K562 (cell line): ENCODE data around the gene AGAP1. TPM values are rescaled to one million over a fixed set of nuclear protein-coding genes. Genes with fewer than 3 reads are reported as not detected.

Experiments
- CBFB ChIP-seq: sonication (generic); formaldehyde crosslinking; IDR thresholded peaks from 2 replicates; pipeline ENCODE4 v1.4.0; 2020; ENCODE audit warnings: mild to moderate bottlenecking, missing genetic modification reagents
- CBX1 ChIP-seq: sonication (generic); IDR thresholded peaks from 2 replicates; pipeline ENCODE4 v1.6.1; 2016; ENCODE audit warnings: antibody characterized with exemption, low read depth, mild to moderate bottlenecking
- CREBBP ChIP-seq: IDR thresholded peaks from one replicate; pipeline ENCODE4 v1.6.1; 2012; ENCODE audit warnings: low read depth, mild to moderate bottlenecking, control low read depth, inconsistent platforms, low read length
- FOSL1 ChIP-seq: fragments of 200-800 bp; sonication (Bioruptor generic); conservative IDR thresholded peaks from 2 replicates; pipeline ENCODE4 v1.6.1; 2016; ENCODE audit warnings: missing genetic modification characterization, missing compliant biosample characterization
- MBD1 ChIP-seq: fragments of 250-450 bp; sonication (Bioruptor Pico); IDR thresholded peaks from 2 replicates; pipeline ENCODE4 v1.8.0; 2022; ENCODE audit warnings: inconsistent platforms
- NR1H2 ChIP-seq: sonication (generic); formaldehyde crosslinking; IDR thresholded peaks from 2 replicates; pipeline ENCODE4 v1.4.0; 2020; ENCODE audit warnings: mild to moderate bottlenecking, missing genetic modification reagents
- RERE ChIP-seq: sonication (generic); formaldehyde crosslinking; IDR thresholded peaks from 2 replicates; pipeline ENCODE4 v1.8.0; 2023; ENCODE audit warnings: missing genetic modification reagents, mild to moderate bottlenecking, borderline replicate concordance
- RUNX1 ChIP-seq: sonication (generic); IDR thresholded peaks from 2 replicates; pipeline ENCODE4 v1.6.1; 2016; ENCODE audit warnings: antibody characterized with exemption, low read depth
- polyA plus RNA-seq, 8 experiments: library from polyadenylated mRNA; depleted of rRNA in 4 of 8; stranded (reverse) in 5 of 8; unstranded in 3 of 8; fragments of >200 nt; fragmentation: Nextera tagmentation in 2 of 8; fragmentation: Illumina TruSeq in 1 of 8; extraction: Ambion mirVana in 2 of 8; extraction: Trizol in 1 of 8; gene quantifications; 2 replicates each; pipeline versions ENCODE4 v1.2.1 to v1.2.3, GENCODE V29; 2011 to 2014; ENCODE audit warnings: inconsistent platforms in 1 of 8, missing spikeins in 1 of 8
- total RNA-seq, 7 experiments: library from RNA; depleted of rRNA in 6 of 7; stranded (reverse); fragments of >200 nt in 6 of 7; fragmentation: Illumina TruSeq in 2 of 7; extraction: Trizol in 2 of 7; gene quantifications; 2 replicates each; pipeline versions ENCODE4 v1.2.1 to v1.2.3, GENCODE V29; 2011 to 2021; ENCODE audit warnings: low replicate concordance in 1 of 7
- TF ChIP-seq, protein P1 (sequence below), 2 experiments: fragments of 450-650 bp; IDR thresholded peaks; 2 replicates each; pipeline ENCODE4 v1.6.1; 2016; ENCODE audit warnings: mild to moderate bottlenecking in 2 of 2, borderline replicate concordance in 1 of 2, low read depth in 1 of 2, moderate library complexity in 1 of 2
- TF ChIP-seq, protein P2 (sequence below): fragments of 200-800 bp; sonication (Bioruptor generic); IDR thresholded peaks from 2 replicates; pipeline ENCODE4 v1.6.1; 2017; ENCODE audit warnings: missing genetic modification characterization, missing compliant biosample characterization

AGAP1 gene
- total and polyA plus RNA-seq, 9 of the 15 experiments (the other 6 are each of a cell fraction or from before 2014, with no cell fraction given): 1.3 to 24.0 (median 10.6) TPM

DNA sequence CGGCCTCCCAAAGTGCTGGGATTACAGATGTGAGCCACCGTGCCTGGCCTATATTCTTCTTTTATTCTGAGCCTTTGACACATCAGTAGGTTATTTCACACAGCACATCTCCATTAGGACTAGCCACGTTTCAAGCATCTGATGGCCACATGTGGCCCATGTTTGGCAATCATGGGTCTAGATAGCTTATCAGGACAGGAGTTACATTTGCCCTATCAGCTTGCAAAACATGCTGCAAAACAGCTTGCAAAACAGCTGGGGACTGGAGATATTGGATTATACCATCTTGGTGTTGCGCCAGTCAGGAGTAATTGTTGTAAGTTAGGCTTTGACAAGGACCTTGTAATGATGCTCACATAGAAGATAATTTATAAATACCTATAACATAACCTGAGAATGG lies 579.4 kb downstream of the AGAP1 start (continued):
- TF ChIP-seq MBD1 (CRISPR knock-in tag) (no peak), RERE (CRISPR knock-in tag) (0 out of 2 replicates have a peak, but pooled peaks have one; percentile 64), FOSL1 (peak; percentile 73), CBFB (CRISPR knock-in tag) (no peak), CREBBP (no peak), NR1H2 (CRISPR knock-in tag) (no peak), CBX1 (no peak), RUNX1 (0 out of 2 replicates have a peak, but pooled peaks have one; percentile 50)
- TF ChIP-seq, protein P1, sequence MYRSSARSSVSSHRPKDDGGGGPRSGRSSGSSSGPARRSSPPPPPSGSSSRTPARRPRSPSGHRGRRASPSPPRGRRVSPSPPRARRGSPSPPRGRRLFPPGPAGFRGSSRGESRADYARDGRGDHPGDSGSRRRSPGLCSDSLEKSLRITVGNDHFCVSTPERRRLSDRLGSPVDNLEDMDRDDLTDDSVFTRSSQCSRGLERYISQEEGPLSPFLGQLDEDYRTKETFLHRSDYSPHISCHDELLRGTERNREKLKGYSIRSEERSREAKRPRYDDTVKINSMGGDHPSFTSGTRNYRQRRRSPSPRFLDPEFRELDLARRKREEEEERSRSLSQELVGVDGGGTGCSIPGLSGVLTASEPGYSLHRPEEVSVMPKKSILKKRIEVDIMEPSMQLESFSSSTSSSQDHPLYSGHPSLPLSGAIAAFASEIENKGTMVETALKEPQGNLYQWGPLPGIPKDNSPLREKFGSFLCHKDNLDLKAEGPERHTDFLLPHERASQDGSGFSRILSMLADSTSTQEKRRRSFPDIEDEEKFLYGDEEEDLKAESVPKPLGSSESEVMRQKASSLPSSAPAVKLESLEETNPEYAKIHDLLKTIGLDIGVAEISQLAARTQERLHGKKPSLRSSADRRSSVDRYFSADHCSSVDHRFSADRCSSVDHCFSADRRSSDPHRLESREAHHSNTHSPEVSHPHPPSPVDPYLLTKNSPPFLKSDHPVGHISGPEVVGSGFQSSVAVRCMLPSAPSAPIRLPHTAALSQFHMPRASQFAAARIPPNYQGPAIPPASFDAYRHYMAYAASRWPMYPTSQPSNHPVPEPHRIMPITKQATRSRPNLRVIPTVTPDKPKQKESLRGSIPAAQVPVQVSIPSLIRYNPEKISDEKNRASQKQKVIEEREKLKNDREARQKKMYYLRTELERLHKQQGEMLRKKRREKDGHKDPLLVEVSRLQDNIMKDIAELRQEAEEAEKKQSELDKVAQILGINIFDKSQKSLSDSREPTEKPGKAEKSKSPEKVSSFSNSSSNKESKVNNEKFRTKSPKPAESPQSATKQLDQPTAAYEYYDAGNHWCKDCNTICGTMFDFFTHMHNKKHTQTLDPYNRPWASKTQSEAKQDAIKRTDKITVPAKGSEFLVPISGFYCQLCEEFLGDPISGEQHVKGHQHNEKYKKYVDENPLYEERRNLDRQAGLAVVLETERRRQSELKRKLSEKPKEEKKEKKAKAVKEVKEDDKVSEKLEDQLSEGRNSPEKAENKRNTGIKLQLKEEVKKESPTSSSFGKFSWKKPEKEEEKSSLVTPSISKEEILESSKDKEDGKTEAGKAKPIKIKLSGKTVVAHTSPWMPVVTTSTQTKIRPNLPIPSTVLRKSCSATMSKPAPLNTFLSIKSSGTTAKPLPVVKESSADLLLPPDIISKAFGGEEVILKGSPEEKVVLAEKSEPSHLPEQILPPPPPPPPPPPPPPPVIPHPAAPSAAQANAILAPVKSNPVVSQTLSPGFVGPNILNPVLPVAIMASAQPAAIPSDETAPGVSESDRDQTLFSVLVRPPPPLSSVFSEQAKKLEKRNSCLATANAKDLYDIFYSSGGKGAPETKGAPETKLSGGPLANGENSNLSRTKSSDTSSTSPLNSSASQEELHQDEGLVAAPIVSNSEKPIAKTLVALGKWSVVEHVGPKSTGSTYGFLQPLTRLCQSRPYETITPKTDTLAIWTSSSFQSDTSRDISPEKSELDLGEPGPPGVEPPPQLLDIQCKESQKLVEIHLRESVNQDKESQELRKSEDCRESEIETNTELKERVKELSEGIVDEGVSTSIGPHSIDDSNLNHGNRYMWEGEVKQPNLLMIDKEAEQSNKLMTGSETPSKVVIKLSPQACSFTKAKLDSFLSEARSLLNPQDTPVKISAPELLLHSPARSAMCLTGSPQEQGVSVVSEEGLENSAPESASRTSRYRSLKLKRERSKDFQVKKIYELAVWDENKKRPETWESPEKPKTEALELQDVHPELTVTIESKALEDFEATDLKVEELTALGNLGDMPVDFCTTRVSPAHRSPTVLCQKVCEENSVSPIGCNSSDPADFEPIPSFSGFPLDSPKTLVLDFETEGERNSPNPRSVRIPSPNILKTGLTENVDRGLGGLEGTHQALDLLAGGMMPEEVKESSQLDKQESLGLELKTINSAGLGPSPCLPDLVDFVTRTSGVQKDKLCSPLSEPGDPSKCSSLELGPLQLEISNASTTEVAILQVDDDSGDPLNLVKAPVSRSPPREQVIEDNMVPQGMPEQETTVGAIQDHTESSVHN (IDR thresholded peaks at IDR 0.05; ENCODE audit: borderline replicate concordance in 1 of 2, low read depth in 1 of 2): 0 out of 4 replicates have a peak, but pooled peaks of 1 of the 2 experiments have one; percentile 23
- TF ChIP-seq, protein P2, sequence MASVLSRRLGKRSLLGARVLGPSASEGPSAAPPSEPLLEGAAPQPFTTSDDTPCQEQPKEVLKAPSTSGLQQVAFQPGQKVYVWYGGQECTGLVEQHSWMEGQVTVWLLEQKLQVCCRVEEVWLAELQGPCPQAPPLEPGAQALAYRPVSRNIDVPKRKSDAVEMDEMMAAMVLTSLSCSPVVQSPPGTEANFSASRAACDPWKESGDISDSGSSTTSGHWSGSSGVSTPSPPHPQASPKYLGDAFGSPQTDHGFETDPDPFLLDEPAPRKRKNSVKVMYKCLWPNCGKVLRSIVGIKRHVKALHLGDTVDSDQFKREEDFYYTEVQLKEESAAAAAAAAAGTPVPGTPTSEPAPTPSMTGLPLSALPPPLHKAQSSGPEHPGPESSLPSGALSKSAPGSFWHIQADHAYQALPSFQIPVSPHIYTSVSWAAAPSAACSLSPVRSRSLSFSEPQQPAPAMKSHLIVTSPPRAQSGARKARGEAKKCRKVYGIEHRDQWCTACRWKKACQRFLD (CRISPR knock-in tag): peak; percentile 84; the same call in 1 of the 2 replicates
